Sigmoid colon (tissue), 4 donors: ENCODE results near the gene ARL11.

Experiments used
- CTCF ChIP-seq, 4 experiments: fragments of 450-650 bp in 3 of 4; fragments of 200-600 bp in 1 of 4; IDR thresholded peaks; one replicate each; pipeline ENCODE4 v1.5.1; 2016 to 2019; ENCODE audit warnings: antibody characterized with exemption in 4 of 4, mild to moderate bottlenecking in 3 of 4, moderate library complexity in 2 of 4
- EP300 ChIP-seq, 4 donors: sonication (generic); formaldehyde crosslinking; IDR thresholded peaks; one replicate each; pipeline ENCODE4 v1.6.1; 2017; ENCODE audit warnings: antibody characterized with exemption in 4 of 4
- POLR2A ChIP-seq, 2 donors: fragments of 450-650 bp; IDR thresholded peaks; one replicate each; pipeline ENCODE4 v1.6.1; 2016; ENCODE audit warnings: antibody characterized with exemption in 2 of 2, mild to moderate bottlenecking in 2 of 2, moderate library complexity in 2 of 2
- POLR2AphosphoS5 ChIP-seq, 4 donors: sonication (generic); formaldehyde crosslinking; IDR thresholded peaks; one replicate each; pipeline ENCODE4 v1.6.1; 2017; ENCODE audit warnings: antibody characterized with exemption in 4 of 4

- TF ChIP-seq CTCF (IDR thresholded peaks at IDR 0.05) (no peak), POLR2A (IDR thresholded peaks at IDR 0.05) (no peak), POLR2AphosphoS5 (IDR thresholded peaks at IDR 0.05) (no peak), EP300 (IDR thresholded peaks at IDR 0.05) (no peak)
Measured at GRCh38 chr13:49608651-49609331, 19.5 kb upstream of the ARL11 start.
